ENCODE data around the gene OR51B4. TPM values are rescaled to one million over a fixed set of nuclear protein-coding genes. Genes with fewer than 3 reads are reported as not detected.

The OR51B4 gene
- polyA plus RNA-seq, 3 donors, result 0.11 to 0.27 TPM; not detected in 1

Other genes starting within 250 kb of the OR51B4 start
- gene OR52E2, start 242.3 kb downstream of the OR51B4 start, polyA plus RNA-seq (ENCODE audit: insufficient read length in 3 of 3), result not detected
- gene OR52E1, start 232.4 kb downstream of the OR51B4 start, polyA plus RNA-seq (ENCODE audit: insufficient read length in 3 of 3), result not detected
- not detected for gene OR52A5, start 163.6 kb downstream of the OR51B4 start, polyA plus RNA-seq (ENCODE audit: insufficient read length in 3 of 3)
- under 1 TPM in 2 of 3 donors, not detected in 1; 0.01 to 0.05 TPM for gene OR52A1, start 147.2 kb downstream of the OR51B4 start, polyA plus RNA-seq (ENCODE audit: insufficient read length in 3 of 3)
- gene OR51V1, start 101.3 kb downstream of the OR51B4 start, polyA plus RNA-seq (ENCODE audit: insufficient read length in 3 of 3), result not detected
- gene HBB, start 74.9 kb downstream of the OR51B4 start, polyA plus RNA-seq (ENCODE audit: insufficient read length in 3 of 3), result 100 to 1,000 TPM; 110 to 331 (median 134) TPM
- gene HBD, start 67.5 kb downstream of the OR51B4 start, polyA plus RNA-seq (ENCODE audit: insufficient read length in 3 of 3), result 1 to 10 TPM; 1.2 to 2.1 (median 1.8) TPM
- gene HBG1, start 52.1 kb downstream of the OR51B4 start, polyA plus RNA-seq (ENCODE audit: insufficient read length in 3 of 3), result 100 to 1,000 TPM; 304 to 877 (median 766) TPM
- 1,000 to 10,000 TPM; 1,167 to 4,071 (median 1,615) TPM for gene HBG2, start 47.2 kb downstream of the OR51B4 start, polyA plus RNA-seq (ENCODE audit: insufficient read length in 3 of 3)
- 10 to 100 TPM in 1 of 3 donors, 1 to 10 TPM in 2; 2.4 to 26.1 (median 9.6) TPM for gene HBE1, start 32.0 kb downstream of the OR51B4 start, polyA plus RNA-seq (ENCODE audit: insufficient read length in 3 of 3)
- gene OR51B2, start 22.4 kb upstream of the OR51B4 start, polyA plus RNA-seq (ENCODE audit: insufficient read length in 3 of 3), result not detected
- under 1 TPM; 0.33 to 0.56 (median 0.50) TPM for gene OR51B5, start 41.6 kb upstream of the OR51B4 start, polyA plus RNA-seq (ENCODE audit: insufficient read length in 3 of 3)
- gene OR51B6, start 49.6 kb upstream of the OR51B4 start, polyA plus RNA-seq (ENCODE audit: insufficient read length in 3 of 3), result not detected
- gene OR51M1, start 81.9 kb upstream of the OR51B4 start, polyA plus RNA-seq (ENCODE audit: insufficient read length in 3 of 3), result not detected
- gene OR51Q1, start 120.2 kb upstream of the OR51B4 start, polyA plus RNA-seq (ENCODE audit: insufficient read length in 3 of 3), result not detected
- gene OR51I1, start 139.6 kb upstream of the OR51B4 start, polyA plus RNA-seq (ENCODE audit: insufficient read length in 3 of 3), result not detected
- gene OR51I2, start 147.4 kb upstream of the OR51B4 start, polyA plus RNA-seq (ENCODE audit: insufficient read length in 3 of 3), result under 1 TPM in 1 of 3 donors, not detected in 2; 0.09 TPM
- not detected for gene OR52D1, start 186.7 kb upstream of the OR51B4 start, polyA plus RNA-seq (ENCODE audit: insufficient read length in 3 of 3)
- not detected for gene UBQLN3, start 208.0 kb upstream of the OR51B4 start, polyA plus RNA-seq (ENCODE audit: insufficient read length in 3 of 3)
- gene UBQLNL, start 214.8 kb upstream of the OR51B4 start, polyA plus RNA-seq (ENCODE audit: insufficient read length in 3 of 3), result under 1 TPM; 0.56 to 0.85 (median 0.62) TPM
- not detected for gene OR52H1, start 246.6 kb upstream of the OR51B4 start, polyA plus RNA-seq (ENCODE audit: insufficient read length in 3 of 3)

Data from renal cortex interstitium (tissue), 3 donors.